SK-N-MC (cell line): ENCODE results near the gene PCSK6.

ENCODE experiments used
- EZH2 ChIP-seq: fragments of 200-600 bp; sonication (generic); IDR thresholded peaks from one replicate; pipeline ENCODE4 v1.6.1; 2017; ENCODE audit warnings: antibody characterized with exemption
- POLR2AphosphoS5 ChIP-seq: IDR thresholded peaks from 2 replicates; pipeline ENCODE4 v1.6.1; 2012; ENCODE audit warnings: mild to moderate bottlenecking, low read depth, low read length, borderline replicate concordance

DNA sequence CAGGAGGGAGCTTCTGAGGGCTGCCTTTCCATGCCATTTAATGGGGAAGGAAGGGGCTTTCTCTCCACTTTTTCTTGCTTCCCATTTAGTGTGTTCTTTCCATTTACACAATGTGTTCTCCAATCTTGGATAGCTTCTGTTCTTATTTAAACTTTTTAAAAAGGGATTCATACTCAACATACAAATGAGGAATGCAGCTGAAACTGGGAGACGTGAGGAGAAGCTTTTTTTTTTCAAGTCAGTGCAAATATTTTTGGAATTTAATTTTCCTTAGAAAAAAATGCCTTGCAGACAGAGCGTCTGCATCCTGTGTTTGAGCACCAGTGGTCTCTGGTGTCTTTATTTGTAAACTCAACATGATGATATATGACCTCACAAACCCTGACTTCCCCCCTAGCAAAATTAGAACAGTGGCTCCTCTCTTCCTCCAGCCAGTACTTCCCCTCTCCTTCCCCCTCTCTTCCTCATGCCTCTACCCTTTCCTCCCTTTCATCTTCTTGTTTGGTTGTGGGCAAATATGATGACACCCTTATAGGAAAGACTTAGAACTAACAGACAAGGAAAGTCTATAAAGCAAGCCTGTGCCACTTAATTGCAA lies 48.1 kb upstream of the PCSK6 start:
- TF ChIP-seq POLR2AphosphoS5 (no peak), EZH2 (no peak)
